LHCN-M2 (cell line): ENCODE measurements around the gene IPCEF1. TPM values are rescaled to one million over a fixed set of nuclear protein-coding genes. Genes with fewer than 3 reads are reported as not detected.
"Not testable (repeated sequence)": the region's sequence is repeated elsewhere in the genome, so short reads cannot be mapped to it uniquely, and the experiment has no call there.

Experiments used
- DNase-seq: peaks from one replicate; pipeline ENCODE4 v3.0.0-alpha.2; 2012; ENCODE audit warnings: low read depth
- total RNA-seq: library from RNA; depleted of rRNA; stranded (reverse); fragments of >200 nt; gene quantifications from 2 replicates; pipeline ENCODE4 v1.2.3, GENCODE V29; 2014

IPCEF1 gene
- total RNA-seq, 1 experiment from 2014 or later: not detected

DNA sequence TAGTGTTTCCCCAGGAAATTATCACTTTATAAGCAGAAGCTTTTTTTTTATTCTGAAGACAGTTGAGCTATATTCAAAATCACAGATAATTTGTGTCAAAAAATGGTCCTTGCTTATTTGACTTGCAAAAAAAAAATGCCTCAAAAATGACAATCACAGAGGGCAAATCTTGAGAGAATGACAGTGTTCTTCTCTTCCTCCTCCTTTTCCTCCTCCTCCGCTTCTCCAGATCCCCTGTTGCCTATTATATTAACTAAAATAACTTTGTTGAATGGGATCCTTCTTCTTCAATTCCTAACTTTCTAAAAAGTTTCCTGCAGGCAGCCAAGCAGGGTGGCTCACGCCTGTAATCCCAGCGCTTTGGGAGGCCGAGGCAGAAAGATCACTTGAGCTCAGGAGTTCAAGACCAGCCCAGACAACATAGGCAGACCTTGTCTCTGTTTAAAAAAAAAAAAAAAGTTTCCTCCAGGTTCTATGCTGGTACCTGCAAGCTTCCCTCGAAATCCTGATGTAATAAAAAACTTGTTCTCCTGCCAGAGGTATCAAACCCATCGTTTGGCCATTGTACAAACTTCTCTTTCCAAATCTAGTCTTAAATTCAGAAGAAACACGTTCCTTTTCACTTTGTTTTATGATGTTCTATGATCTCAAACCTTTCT is 128.6 kb downstream of the IPCEF1 start:
- DNase-seq: no peak

DNA sequence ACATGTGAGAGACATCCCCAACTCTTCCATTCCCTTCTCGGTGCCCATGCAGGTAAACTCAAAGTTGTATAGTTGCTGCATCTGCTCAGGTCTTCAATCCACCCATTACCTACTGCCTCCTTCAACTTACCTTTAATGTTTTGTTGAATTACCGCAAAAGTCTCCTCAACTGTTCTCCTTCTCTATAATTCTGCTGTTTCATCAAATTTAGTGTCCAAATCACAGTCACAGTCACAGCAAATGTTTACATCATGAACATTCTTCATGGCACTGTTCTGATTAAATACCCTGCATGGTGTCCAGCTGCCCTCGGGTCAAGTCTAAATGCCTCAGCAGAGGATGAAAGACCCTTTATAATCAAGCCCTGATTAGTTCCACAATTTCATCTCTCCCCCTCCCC is 130.1 kb downstream of the IPCEF1 start:
- DNase-seq: no peak

DNA sequence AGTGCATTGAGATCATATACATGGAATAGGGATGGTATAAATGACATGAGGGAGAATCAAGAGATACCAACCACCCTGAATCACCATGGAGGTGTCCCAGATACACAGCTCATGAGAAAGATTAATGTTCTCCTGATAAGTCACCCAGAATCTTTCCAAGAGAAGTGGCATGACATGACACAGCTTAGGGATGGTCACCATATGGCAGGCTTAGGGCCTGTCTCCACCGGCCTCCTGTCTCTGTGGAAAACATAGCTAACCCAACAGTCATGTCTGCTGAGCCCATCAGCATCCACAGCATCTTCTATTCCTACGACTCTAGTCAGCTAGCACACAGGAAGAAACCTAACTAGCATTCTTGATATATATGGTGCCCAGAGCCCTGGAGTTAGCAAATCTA is 133.3 kb downstream of the IPCEF1 start:
- DNase-seq: no peak

- no peak for DNase-seq
These were observed 133.9 kb downstream of the IPCEF1 start for GRCh38 chr6:154222716-154223115.

GRCh38 chr6:154219250-154219649 is 137.4 kb downstream of the IPCEF1 start:
- no peak for DNase-seq

GRCh38 chr6:154218787-154219186 is 137.8 kb downstream of the IPCEF1 start:
- DNase-seq: no peak

DNA sequence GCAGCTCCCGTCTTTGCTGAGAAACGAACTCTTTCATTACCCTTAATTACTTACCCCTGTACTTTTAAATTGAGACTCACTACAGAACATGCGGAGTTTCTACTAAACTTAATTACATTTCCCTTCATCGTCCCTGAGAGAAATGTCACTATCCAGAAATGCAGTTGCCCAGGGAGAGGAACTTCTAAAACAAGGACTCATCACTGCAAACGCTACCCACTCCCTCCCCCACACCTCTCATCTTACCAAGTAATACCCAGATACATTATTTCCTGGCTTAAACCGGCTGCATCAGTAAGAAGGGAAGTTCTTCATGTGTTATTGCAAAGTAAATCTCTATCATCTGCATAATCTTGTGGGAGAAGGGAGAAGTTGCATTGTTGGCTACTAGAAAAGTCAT is 138.3 kb downstream of the IPCEF1 start:
- DNase-seq: no peak

GRCh38 chr6:154213782-154214181 is 142.8 kb downstream of the IPCEF1 start:
- no peak for DNase-seq

- DNase-seq: no peak
These were observed 145.9 kb downstream of the IPCEF1 start for GRCh38 chr6:154210678-154211077.

GRCh38 chr6:154209555-154209954 is 147.0 kb downstream of the IPCEF1 start:
- DNase-seq: no peak

GRCh38 chr6:154206996-154207395 is 149.6 kb downstream of the IPCEF1 start:
- DNase-seq: no peak

DNA sequence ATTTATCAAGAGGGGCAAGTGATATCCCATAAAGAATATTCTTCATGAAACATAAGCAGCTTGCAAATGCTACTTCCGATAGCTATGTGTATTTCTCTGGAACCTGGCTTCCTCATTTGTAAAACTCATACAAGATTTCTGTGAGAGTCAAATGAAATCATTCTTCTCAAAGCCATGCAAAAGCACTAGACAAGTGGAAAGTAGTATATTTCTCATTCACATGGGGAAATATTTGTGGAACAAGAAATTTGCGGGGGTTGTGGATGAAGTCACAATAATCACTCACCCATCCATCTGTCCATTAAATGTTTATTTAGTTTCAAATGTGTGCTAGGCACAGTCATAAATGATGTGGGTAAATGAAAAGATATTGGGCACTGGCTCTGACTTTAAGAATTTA is 150.5 kb downstream of the IPCEF1 start:
- no peak for DNase-seq

GRCh38 chr6:154202958-154203357 is 153.6 kb downstream of the IPCEF1 start:
- DNase-seq: no peak

DNA sequence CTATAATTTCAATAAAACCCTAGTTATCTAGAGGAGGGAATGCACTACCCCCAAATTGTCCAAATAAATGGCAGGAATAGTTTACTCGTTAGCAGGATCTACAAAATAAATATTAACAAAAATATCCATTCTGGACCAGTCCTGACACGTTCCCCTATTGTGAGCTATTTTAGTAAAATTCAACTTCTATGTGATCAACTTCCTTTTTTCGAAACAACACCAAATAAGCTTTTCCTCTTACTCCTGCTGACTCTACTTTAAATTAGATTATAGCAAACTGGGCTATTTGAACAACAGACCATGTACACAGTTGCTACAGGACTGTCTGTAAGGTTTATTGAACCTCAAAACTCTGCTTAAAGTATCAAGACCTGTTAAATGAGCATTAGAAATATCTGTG is 154.3 kb downstream of the IPCEF1 start:
- DNase-seq: no peak

- not testable (repeated sequence) for DNase-seq
These were observed 154.9 kb downstream of the IPCEF1 start for GRCh38 chr6:154201688-154202087.

- DNase-seq: peak; percentile 24
These were observed 159.3 kb downstream of the IPCEF1 start for GRCh38 chr6:154197196-154197860.

GRCh38 chr6:154196333-154196885 is 160.2 kb downstream of the IPCEF1 start:
- no peak for DNase-seq

GRCh38 chr6:154187714-154188113 is 168.9 kb downstream of the IPCEF1 start:
- no peak for DNase-seq

- DNase-seq: no peak
These were observed 169.4 kb downstream of the IPCEF1 start for GRCh38 chr6:154187203-154187602.

DNA sequence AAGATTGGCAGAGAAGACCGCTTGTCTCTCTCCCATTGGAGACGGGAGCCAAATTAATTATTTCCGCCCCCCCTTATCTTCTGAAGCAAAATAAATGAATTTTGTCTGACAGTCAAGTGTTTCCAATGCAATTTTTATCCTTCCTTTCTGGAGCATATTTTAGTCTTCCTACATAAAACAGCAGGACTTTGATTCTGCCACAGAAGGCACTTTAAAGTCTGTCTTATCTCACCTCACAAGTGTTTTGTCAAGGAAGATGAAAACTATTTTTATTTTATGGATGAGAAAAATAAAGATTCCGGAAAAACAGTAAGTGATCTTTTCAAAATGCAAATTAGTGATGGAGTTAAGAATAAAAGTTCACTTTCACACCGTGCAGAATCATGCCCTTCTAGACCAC is 177.2 kb downstream of the IPCEF1 start:
- no peak for DNase-seq

- DNase-seq: not testable (repeated sequence)
These were observed 184.2 kb downstream of the IPCEF1 start for GRCh38 chr6:154172393-154172792.

DNA sequence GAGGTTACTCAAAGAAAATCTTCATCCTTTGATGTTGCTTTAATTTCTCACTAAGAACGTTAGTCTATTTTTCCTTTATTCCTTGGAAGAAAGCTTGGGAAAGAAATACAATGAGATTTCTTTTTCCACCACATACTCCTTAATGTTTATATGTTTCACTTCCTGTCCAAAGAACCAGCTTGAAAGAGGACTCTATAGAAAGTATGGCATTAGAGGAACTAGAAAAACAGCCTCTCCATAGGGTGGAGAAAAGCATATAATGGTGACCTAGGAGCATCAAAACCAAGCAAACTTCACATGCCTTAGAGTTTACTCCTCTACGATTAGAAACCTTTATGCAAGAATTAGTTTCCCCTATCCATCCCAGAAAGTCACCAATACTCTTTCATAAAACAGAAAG is 186.5 kb downstream of the IPCEF1 start:
- no peak for DNase-seq

- no peak for DNase-seq
These were observed 187.3 kb downstream of the IPCEF1 start for GRCh38 chr6:154169193-154169847.
